HAP-1 (cell line): ENCODE data around the gene CFAP45.
"Not testable (repeated sequence)": the region's sequence is repeated elsewhere in the genome, so short reads cannot be mapped to it uniquely, and the experiment has no call there.

Experiments
- DNase-seq, 2 experiments: peaks; one replicate each; pipeline ENCODE4 v3.0.0-alpha.2; 2016 to 2020; ENCODE audit warnings: low spot score in 2 of 2
- H3K27me3 ChIP-seq: fragments of 250-450 bp; sonication (Bioruptor Pico); 2 replicates; pipeline ENCODE4 v1.5.1; 2020; ENCODE audit warnings: low read depth, mild to moderate bottlenecking, moderate library complexity
- H3K36me3 ChIP-seq: fragments of 250-450 bp; sonication (Bioruptor Pico); replicated peaks from 2 replicates; pipeline ENCODE4 v1.5.1; 2020; ENCODE audit warnings: mild to moderate bottlenecking
- H3K4me1 ChIP-seq: fragments of 250-450 bp; sonication (Bioruptor Pico); 2 replicates; pipeline ENCODE4 v1.5.1; 2020; ENCODE audit warnings: mild to moderate bottlenecking
- H3K4me3 ChIP-seq: fragments of 250-450 bp; sonication (Bioruptor Pico); 2 replicates; pipeline ENCODE4 v1.5.1; 2020; ENCODE audit warnings: mild to moderate bottlenecking, moderate library complexity
- H3K9me3 ChIP-seq: fragments of 250-450 bp; sonication (Bioruptor Pico); 2 replicates; pipeline ENCODE4 v1.5.1; 2020; ENCODE audit warnings: mild to moderate bottlenecking, moderate library complexity
- in situ Hi-C: fragments of 300-500 bp; cut with MboI; formaldehyde crosslinking; loops from 3 replicates; pipeline ENCODE4 v1.14.3; 2020; ENCODE audit warnings: low sequenced_read_pairs, inconsistent platforms, mixed read lengths

CFAP45 gene

DNA sequence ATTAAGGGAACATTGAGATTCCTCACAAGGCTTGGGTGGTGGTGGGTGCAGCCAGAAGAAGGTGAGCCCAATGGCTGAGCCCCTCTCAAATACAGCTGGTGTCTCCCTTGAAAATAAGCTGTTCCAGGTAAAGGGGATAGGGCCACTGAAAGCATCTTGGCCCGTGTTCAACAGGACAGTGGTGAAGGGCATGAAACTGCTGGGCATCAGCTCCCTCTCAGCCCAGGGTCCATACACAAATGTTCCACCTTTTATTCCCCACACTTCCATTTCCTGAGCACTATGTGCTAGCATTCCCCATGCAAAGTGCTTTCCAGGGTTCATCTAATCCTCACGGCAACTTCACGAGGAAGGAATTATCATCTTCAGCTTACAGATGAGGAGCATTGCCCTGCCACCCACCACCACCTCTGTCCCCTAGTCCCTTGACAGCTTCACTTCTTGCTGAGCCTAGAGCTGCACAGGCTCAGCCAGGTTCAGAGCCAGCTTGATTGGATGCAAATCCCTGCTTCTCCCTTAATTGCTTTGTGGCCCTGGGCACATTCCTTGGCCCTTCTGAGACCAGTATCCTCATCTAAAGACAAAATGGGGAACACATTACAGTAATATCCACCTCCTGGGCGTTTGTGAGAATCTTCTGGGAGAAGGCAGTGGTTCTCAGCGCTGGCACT is 15.7 kb upstream of the CFAP45 start:
- Histone ChIP-seq H3K4me3 (no peak overlapping the region), H3K9me3 (no peaks in the 10 kb centered on the region), H3K4me1 (peaks cover 14% of the 10 kb centered on the region), H3K27me3 (no peaks in the 10 kb centered on the region), H3K36me3 (peaks cover 36% of the 10 kb centered on the region)
- in situ Hi-C loops: no loop called here
- peak; percentile 20 to 48 for DNase-seq

DNA sequence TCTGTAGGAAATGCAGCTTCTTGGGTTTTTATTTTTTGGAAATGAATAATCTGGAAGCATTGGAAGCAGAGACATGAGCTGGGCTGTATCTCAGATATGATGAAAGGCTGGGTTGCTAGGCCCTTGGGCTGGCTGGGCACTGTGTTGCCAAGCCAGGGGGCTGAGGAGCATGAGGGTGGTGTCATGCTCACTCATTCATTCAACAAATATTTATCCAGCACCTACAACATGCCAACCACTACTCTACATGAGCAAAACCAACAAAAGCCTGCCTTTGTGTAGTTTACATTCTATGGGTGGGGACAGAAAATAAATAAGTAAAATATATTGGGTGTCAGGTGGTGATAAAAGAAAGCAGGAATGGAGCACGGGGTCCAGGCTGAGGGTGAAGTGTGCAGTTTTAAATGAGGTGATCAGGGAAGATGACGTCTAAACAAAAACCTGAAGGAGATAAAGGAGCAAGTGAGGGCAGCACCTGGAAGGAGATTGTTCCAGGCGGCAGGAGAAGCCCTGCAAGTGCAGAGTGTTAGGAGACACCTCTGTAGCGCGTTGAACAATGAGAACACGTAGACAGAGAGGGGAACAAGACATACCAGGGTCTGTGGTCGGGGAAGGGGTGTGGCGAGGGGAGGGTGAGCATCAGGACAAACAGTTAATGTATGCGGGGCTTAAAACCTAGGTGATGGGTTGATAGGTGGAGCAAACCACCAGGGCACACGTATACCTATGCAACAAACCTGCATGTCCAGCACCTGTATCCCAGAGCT is 14.5 kb upstream of the CFAP45 start:
- in situ Hi-C loops: no loop called here
- peaks cover 24% of the 10 kb centered on the region for H3K36me3 ChIP-seq
- DNase-seq: no peak
- H3K9me3 ChIP-seq: no peaks in the 10 kb centered on the region
- H3K4me3 ChIP-seq: no peak overlapping the region
- peaks cover 17% of the 10 kb centered on the region for H3K4me1 ChIP-seq
- no peaks in the 10 kb centered on the region for H3K27me3 ChIP-seq

DNA sequence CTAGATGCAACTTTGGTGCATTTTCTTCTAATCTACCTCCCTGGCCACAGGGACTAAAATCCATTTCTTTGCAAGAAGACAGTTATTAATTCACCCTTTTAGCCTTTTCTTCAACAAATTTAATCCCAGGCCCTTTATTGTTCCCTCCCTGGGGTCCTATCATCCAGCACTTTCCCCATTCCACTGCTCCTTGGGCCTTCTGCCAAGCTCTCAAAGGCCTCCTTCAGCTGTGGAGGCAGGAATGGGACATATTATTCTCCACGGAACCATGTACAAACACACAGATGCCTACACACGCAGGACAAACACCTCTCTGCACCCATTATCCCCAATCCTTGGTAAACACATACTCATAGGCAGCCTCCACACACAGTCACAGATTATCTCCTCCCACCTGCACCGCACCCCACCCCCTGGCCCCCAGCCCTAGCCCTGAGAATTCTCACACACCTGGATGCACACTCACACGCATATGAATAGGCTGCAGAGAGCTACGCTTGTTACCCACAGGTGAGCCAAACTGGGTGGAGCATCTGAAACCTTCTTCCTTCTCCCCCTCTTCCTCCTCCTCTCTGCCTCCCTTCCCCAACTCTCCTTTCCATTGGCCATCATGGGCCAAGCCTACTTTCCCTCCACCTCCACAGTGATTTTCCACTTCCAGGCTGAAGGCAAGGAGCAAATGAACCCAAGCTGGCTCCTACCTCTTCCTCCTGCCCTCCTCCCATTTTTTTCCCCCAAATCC is 13.7 kb upstream of the CFAP45 start:
- H3K4me3 ChIP-seq: no peak overlapping the region
- peaks cover 16% of the 10 kb centered on the region for H3K36me3 ChIP-seq
- peaks cover 17% of the 10 kb centered on the region for H3K4me1 ChIP-seq
- H3K27me3 ChIP-seq: no peaks in the 10 kb centered on the region
- DNase-seq: peak; percentile 24 to 54
- in situ Hi-C loops: no loop called here
- no peaks in the 10 kb centered on the region for H3K9me3 ChIP-seq

DNA sequence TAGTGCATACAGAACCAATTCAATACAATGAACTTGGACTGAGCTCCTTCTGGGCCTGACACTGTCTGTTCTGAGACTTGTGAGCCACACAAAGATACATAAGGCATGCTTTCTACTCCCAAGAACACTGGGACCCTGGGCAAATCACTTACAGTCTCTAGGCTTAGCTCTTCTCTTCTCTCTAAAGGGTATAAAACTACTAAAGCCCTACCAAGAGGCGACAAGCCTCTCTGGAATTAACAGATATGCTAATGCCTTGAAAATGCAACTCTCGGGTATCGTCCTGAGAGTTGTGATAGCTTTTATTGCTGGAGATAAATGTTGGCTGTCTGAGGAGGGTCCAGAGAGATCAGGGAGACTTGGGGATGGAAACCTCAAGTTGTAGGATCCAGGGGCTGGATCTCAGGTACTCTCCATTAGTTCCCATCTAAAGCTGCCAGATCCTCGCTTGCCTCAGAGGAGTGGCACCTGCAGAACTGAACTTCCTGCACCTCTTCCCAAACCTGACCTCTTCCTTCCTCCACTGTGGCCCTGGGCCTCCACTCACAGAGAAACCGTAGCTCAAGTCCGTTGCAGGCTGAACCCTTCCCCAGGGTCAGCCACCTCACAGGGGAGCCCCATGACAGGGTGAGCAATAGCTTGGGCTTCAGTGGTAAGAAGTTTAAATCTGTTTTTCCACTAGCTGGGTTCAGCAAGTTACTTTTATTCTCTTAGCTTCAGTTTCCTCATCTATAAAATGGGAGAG is 11.5 kb upstream of the CFAP45 start:
- Histone ChIP-seq H3K4me1 (peaks cover 11% of the 10 kb centered on the region), H3K27me3 (no peaks in the 10 kb centered on the region), H3K4me3 (no peak overlapping the region), H3K36me3 (no peaks in the 10 kb centered on the region), H3K9me3 (no peaks in the 10 kb centered on the region)
- DNase-seq: no peak
- in situ Hi-C loops: no loop called here

DNA sequence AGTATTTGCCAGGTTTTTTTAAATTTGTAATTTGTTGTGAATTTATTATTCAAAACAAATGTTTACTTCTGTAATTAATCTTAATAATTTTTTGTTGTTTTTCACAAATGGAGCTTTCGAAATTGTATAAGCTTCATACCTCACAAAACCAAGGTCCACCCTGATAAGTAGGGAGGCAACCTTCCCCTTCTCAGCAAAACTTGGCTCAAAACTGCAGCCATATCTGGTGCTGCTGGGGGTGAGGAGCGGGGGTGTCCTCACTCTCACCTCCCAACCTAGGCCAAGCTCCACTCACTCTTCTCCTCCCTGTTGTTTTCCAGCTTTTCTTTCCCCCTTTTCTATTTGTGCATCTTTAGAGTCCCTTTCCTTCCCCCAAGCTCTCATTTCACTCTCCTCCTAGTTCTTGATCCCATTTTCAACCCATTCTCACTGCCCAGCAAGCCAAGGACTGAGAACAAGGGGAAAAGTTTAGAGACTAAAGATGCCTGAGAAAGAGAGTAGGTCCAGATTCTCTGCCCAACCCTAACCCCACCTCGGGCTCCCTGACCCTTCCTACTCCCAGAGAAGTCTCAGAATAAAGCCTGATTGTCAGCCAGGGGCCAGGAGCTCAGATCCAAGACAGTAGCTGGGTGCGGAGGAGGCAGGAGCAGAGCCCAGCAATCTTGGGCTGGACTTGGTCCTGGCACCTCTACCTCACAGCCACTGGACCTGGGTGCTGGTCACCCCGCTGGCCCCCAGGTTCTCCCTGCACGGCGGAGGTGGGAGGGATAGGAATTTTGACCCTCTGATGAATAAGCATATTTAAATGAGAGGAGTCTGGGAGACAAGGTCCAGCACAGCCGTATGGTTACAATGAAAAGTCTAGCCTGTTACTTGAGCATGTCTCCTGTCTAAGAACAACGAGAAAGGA is 8.3 kb upstream of the CFAP45 start:
- H3K27me3 ChIP-seq: no peaks in the 10 kb centered on the region
- no peaks in the 10 kb centered on the region for H3K36me3 ChIP-seq
- H3K9me3 ChIP-seq: no peaks in the 10 kb centered on the region; the same call in 1 of the 2 replicates
- DNase-seq: no peak
- peaks cover 3% of the 10 kb centered on the region; the same call in 1 of the 2 replicates for H3K4me1 ChIP-seq
- no peak overlapping the region for H3K4me3 ChIP-seq
- in situ Hi-C loops: no loop called here

DNA sequence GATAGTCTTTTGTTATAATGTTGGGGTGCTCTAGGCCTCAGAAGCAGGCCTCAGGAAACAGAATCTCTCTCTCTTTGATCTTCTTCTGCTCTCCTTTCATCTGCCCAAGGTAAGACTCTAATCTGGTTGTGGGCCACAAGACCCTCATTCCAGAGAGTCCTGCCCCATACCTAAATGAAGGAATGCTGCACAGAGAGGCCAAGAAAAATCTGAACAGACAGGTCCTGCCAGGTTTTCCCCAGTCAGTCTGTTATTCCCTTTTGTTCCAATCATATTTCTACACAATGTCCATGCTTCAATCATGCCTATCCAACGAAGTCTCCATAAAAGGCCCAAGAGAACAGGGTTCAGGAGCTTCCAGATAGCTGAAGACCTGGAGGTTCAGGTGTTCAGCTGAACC is 7.0 kb upstream of the CFAP45 start:
- in situ Hi-C loops: no loop called here

DNA sequence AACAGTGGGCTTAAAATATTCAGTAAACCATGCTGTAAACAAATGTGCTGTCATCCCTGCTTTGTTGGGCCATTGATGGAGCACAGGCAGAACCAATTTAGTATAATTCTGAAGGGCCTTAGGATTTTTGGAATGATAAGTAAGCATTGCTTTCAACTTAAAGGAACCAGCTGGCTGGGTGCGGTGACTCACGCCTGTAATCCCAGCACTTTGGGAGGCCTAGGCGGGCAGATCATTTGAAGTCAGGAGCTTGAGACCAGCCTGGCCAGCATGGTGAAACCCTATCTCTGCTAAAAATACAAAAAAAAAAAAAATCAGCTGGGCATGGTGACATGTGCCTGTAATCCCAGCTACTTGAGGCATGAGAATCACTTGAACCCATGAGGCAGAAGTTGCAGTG is 4.1 kb upstream of the CFAP45 start:
- H3K9me3 ChIP-seq, H3K27me3 ChIP-seq, in situ Hi-C loops, H3K4me3 ChIP-seq, H3K4me1 ChIP-seq, H3K36me3 ChIP-seq, DNase-seq: not testable (repeated sequence)

More for the DNA sequence above, 7.0 kb upstream of the CFAP45 start:
- Histone ChIP-seq H3K4me1 (peaks cover 3% of the 10 kb centered on the region; the same call in 1 of the 2 replicates), H3K36me3 (no peaks in the 10 kb centered on the region), H3K9me3 (no peaks in the 10 kb centered on the region; the same call in 1 of the 2 replicates), H3K27me3 (no peaks in the 10 kb centered on the region), H3K4me3 (no peak overlapping the region)
- no peak for DNase-seq

DNA sequence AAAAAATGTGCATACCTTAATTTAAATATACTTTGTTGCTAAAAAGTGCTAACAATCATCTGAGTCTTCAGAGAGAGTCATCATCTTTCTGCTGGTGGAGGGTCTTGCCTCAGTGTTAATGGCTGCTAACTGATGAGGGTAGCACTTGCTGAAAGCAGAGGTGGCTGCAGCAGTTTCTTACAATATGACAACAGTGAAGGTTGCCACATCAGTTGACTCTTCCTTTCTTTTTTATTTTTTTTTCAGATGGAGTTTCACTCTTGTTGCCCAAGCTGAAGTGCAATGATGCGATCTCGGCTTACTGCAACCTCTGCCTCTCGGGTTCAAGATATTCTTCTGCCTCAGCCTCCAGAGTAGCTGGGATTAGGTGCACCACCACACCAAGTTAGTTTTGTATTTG is 2.6 kb upstream of the CFAP45 start:
- Histone ChIP-seq H3K27me3 (no peaks in the 10 kb centered on the region), H3K9me3 (no peaks in the 10 kb centered on the region; the same call in 1 of the 2 replicates), H3K36me3 (no peaks in the 10 kb centered on the region), H3K4me1 (no peaks in the 10 kb centered on the region), H3K4me3 (no peak overlapping the region)
- in situ Hi-C loops: no loop called here
- DNase-seq: no peak

DNA sequence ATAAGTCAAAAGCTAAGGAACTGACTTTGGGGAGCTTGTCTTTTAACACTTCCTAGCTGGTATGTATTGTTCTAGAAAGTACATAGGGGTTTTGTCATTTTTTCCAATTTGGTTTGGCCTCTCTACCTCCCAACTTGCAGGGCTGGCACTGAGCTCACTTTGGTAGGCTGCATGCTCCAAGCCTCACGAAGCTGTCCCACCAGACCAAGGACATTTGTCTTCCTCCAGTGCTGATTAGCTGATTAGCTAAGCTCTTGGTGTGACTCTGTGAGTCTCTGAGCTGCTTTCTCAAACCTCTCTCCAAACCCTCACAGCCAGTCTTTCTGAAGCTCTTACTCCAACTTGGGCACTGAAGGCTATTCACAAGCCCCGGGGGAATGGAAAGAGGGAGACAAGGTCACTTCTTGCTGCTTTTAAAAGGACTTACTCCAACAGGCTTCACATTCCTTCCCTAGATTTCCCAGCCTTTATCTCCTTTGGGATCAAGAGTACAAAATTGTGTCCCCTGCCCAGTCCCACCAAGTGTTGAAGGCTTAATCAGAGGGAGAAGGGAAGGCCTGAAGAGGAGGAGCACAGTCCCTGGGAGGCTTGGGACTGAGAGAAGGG is 893 bp upstream of the CFAP45 start:
- H3K4me1 ChIP-seq: no peaks in the 10 kb centered on the region

DNA sequence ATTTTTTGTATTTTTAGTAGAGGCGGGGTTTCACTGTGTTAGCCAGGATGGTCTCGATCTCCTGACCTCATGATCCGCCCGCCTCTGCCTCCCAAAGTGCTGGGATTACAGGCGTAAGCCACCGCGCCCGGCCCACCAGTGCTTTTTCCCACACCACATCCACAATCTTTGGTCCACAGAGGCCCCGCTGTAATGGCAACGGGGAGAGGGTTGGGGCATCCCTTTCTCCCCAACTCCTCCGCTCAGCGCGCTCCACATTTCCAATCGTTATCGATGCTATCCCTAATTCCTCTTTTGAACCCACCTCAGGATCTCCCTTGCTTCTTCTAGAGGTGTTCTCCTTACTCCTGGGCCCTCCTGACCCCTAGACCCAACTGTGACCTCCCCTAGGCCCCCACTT is 331 bp downstream of the CFAP45 start:
- H3K4me1 ChIP-seq, H3K27me3 ChIP-seq, H3K9me3 ChIP-seq, in situ Hi-C loops, DNase-seq, H3K36me3 ChIP-seq, H3K4me3 ChIP-seq: not testable (repeated sequence)

More for the DNA sequence above, 893 bp upstream of the CFAP45 start:
- Histone ChIP-seq H3K4me3 (no peak overlapping the region), H3K27me3 (no peaks in the 10 kb centered on the region), H3K36me3 (no peaks in the 10 kb centered on the region), H3K9me3 (no peaks in the 10 kb centered on the region; the same call in 1 of the 2 replicates)
- in situ Hi-C loops: no loop called here
- peak in 1 of 2 experiments; percentile 18 for DNase-seq

DNA sequence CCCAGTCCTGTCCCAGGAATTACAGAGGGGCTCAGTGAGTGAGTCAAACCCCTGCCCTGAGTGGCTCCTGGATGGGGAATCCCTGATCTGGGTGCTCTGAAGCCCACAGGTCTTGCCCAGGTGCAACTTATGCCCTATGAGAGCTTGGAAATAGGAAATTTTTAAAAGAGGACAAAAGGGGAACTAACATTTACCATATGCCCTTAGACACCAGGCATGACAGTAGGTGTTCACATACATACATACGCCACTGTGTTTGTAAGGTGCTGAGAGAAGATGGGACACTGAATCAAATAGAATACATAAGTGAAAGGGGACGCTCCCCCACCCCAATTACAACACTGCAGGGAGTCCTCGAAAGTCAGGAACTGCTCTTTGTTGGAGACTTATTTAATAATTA is 1.4 kb downstream of the CFAP45 start:
- peaks cover 3% of the 10 kb centered on the region; the same call in 1 of the 2 replicates for H3K27me3 ChIP-seq
- no peaks in the 10 kb centered on the region for H3K9me3 ChIP-seq
- H3K4me3 ChIP-seq: no peak overlapping the region
- in situ Hi-C loops: no loop called here
- no peaks in the 10 kb centered on the region for H3K4me1 ChIP-seq
- DNase-seq: no peak
- H3K36me3 ChIP-seq: no peaks in the 10 kb centered on the region

DNA sequence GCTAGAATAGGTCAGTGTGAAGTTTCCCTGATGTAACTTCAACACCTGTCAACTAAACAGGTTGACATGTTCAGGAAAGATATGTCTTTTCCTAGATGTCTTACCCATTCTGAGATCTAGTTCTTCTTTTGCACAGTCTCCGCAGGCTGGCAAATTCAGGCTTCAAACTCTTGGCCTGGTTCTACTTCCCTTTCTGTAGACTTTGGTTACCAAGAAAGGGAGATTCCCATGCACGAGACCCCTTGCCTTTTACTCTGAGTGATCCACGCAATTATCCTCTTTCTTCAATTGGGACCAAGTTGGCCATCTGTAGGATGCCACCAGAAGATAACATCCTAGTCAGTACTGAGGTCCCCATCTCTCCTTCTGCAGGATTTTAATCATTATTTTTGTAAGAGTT is 2.0 kb downstream of the CFAP45 start:
- H3K36me3 ChIP-seq: no peaks in the 10 kb centered on the region
- no peak overlapping the region for H3K4me3 ChIP-seq
- H3K9me3 ChIP-seq: no peaks in the 10 kb centered on the region
- in situ Hi-C loops: no loop called here
- no peaks in the 10 kb centered on the region for H3K4me1 ChIP-seq
- H3K27me3 ChIP-seq: peaks cover 3% of the 10 kb centered on the region; the same call in 1 of the 2 replicates
- no peak for DNase-seq
